ENCODE measurements around the gene RBPMS2. TPM values are rescaled to one million over a fixed set of nuclear protein-coding genes. Genes with fewer than 3 reads are reported as not detected.
A peak's percentile ranks its signal among the peaks of the same experiment; 100 is the strongest.

Gene RBPMS2
- total RNA-seq, 2 experiments from 2014 or later, result not detected

GRCh38 chr15:64717735-64718495, 57.5 kb downstream of the RBPMS2 start:
- peak overlapping the region; percentile 33 for H3K27ac Mint-ChIP-seq
- DNase-seq, result peak; percentile 28
- CTCF ChIA-PET, result interaction anchor here (1.1 to 2.5 kb wide), 7 partner anchors 10 to 382 kb away, joined by 3 to 20 read pairs (median 5); no protein-coding TSS in a partner anchor
- POLR2A ChIA-PET, result no interaction called here
- no peak overlapping the region for H3K4me3 Mint-ChIP-seq
- H3K9me3 Mint-ChIP-seq (ENCODE audit: low read depth), result no peaks in the 10 kb centered on the region
- peak; percentile 51 for ATAC-seq
- intact Hi-C loops (cut with DNase I, micrococcal nuclease), result no loop called here
- no peaks in the 10 kb centered on the region for H3K36me3 Mint-ChIP-seq (ENCODE audit: low read depth)
- H3K4me1 Mint-ChIP-seq, result peaks cover 19% of the 10 kb centered on the region
- H3K27me3 Mint-ChIP-seq, result no peaks in the 10 kb centered on the region

- POLR2A ChIA-PET, result no interaction called here
- Mint-ChIP-seq H3K9me3 (ENCODE audit: low read depth) (no peaks in the 10 kb centered on the region), H3K4me1 (peaks cover 19% of the 10 kb centered on the region), H3K36me3 (ENCODE audit: low read depth) (no peaks in the 10 kb centered on the region), H3K27ac (peak overlapping the region; percentile 39), H3K27me3 (no peaks in the 10 kb centered on the region), H3K4me3 (no peak overlapping the region)
- DNase-seq (no peak), ATAC-seq (no peak)
- CTCF ChIA-PET, result interaction anchor here (0.9 to 2.5 kb wide), 10 partner anchors 11 to 382 kb away, joined by 3 to 20 read pairs (median 4); no protein-coding TSS in a partner anchor
- intact Hi-C loops (cut with DNase I, micrococcal nuclease), result no loop called here
Measured at GRCh38 chr15:64717130-64717529, 58.3 kb downstream of the RBPMS2 start.

- intact Hi-C loops (cut with DNase I, micrococcal nuclease), result no loop called here
- Mint-ChIP-seq H3K36me3 (ENCODE audit: low read depth) (no peaks in the 10 kb centered on the region), H3K27ac (no peak overlapping the region), H3K9me3 (ENCODE audit: low read depth) (no peaks in the 10 kb centered on the region), H3K27me3 (no peaks in the 10 kb centered on the region), H3K4me3 (no peak overlapping the region), H3K4me1 (peaks cover 19% of the 10 kb centered on the region)
- ATAC-seq (no peak), DNase-seq (no peak)
- CTCF ChIA-PET, result interaction anchor here (0.9 to 2.5 kb wide), 6 partner anchors 11 to 86 kb away, joined by 3 to 20 read pairs (median 4); no protein-coding TSS in a partner anchor
- POLR2A ChIA-PET, result interaction anchor here (0.6 kb wide), 3 partner anchors 10 to 177 kb away, joined by 3 to 11 read pairs (median 3); no protein-coding TSS in a partner anchor
Measured at GRCh38 chr15:64716452-64716851, 58.9 kb downstream of the RBPMS2 start.

- DNase-seq, result no peak
- no peaks in the 10 kb centered on the region for H3K27me3 Mint-ChIP-seq
- no peaks in the 10 kb centered on the region for H3K9me3 Mint-ChIP-seq (ENCODE audit: low read depth)
- no peak overlapping the region for H3K4me3 Mint-ChIP-seq
- ChIA-PET POLR2A (no interaction called here), CTCF (no interaction called here)
- no peak for ATAC-seq
- H3K4me1 Mint-ChIP-seq, result peaks cover 19% of the 10 kb centered on the region
- no peak overlapping the region for H3K27ac Mint-ChIP-seq
- no peaks in the 10 kb centered on the region for H3K36me3 Mint-ChIP-seq (ENCODE audit: low read depth)
- intact Hi-C loops (cut with DNase I, micrococcal nuclease), result no loop called here
Measured at GRCh38 chr15:64713592-64713991, 61.8 kb downstream of the RBPMS2 start.

GRCh38 chr15:64712353-64712752, 63.0 kb downstream of the RBPMS2 start:
- CTCF ChIA-PET, result no interaction called here
- H3K27me3 Mint-ChIP-seq, result no peaks in the 10 kb centered on the region
- H3K36me3 Mint-ChIP-seq (ENCODE audit: low read depth), result no peaks in the 10 kb centered on the region
- ATAC-seq (no peak), DNase-seq (no peak)
- H3K9me3 Mint-ChIP-seq (ENCODE audit: low read depth), result no peaks in the 10 kb centered on the region
- POLR2A ChIA-PET, result no interaction called here
- no peak overlapping the region for H3K4me3 Mint-ChIP-seq
- peaks cover 6% of the 10 kb centered on the region for H3K4me1 Mint-ChIP-seq
- no peak overlapping the region for H3K27ac Mint-ChIP-seq
- intact Hi-C loops (cut with DNase I, micrococcal nuclease), result no loop called here

GRCh38 chr15:64710676-64711428, 64.5 kb downstream of the RBPMS2 start:
- Mint-ChIP-seq H3K9me3 (ENCODE audit: low read depth) (no peaks in the 10 kb centered on the region), H3K4me1 (peaks cover 3% of the 10 kb centered on the region), H3K27me3 (no peaks in the 10 kb centered on the region), H3K36me3 (ENCODE audit: low read depth) (no peaks in the 10 kb centered on the region), H3K4me3 (no peak overlapping the region), H3K27ac (no peak overlapping the region)
- ChIA-PET CTCF (interaction anchor here (0.6 to 1.4 kb wide), 5 partner anchors 15 to 43 kb away, joined by 3 to 7 read pairs (median 3); no protein-coding TSS in a partner anchor), POLR2A (no interaction called here)
- DNase-seq (no peak), ATAC-seq (no peak)
- intact Hi-C loops (cut with DNase I, micrococcal nuclease), result no loop called here

GRCh38 chr15:64706011-64706911, 69.1 kb downstream of the RBPMS2 start:
- ChIA-PET POLR2A (interaction anchor here (0.7 kb wide), 1 partner anchor 10 kb away, joined by 3 read pairs; no protein-coding TSS in a partner anchor), CTCF (interaction anchor here (0.6 to 2.1 kb wide), 9 partner anchors 11 to 229 kb away, joined by 3 to 8 read pairs (median 3); no protein-coding TSS in a partner anchor)
- DNase-seq (no peak), ATAC-seq (no peak)
- Mint-ChIP-seq H3K4me1 (peaks cover 23% of the 10 kb centered on the region), H3K27ac (no peak overlapping the region), H3K27me3 (no peaks in the 10 kb centered on the region), H3K4me3 (no peak overlapping the region), H3K36me3 (ENCODE audit: low read depth) (no peaks in the 10 kb centered on the region), H3K9me3 (ENCODE audit: low read depth) (no peaks in the 10 kb centered on the region)
- intact Hi-C loops (cut with DNase I, micrococcal nuclease), result loop anchor here in 1 of 2 experiments (10.0 kb wide), 1 partner anchor 599 kb away; the partner anchor contains the start of gene RNU5B-1

- intact Hi-C loops (cut with DNase I, micrococcal nuclease), result loop anchor here in 1 of 2 experiments (10.0 kb wide), 1 partner anchor 600 kb away; the partner anchor contains the start of gene RNU5B-1
Measured at GRCh38 chr15:64705006-64705405, 70.4 kb downstream of the RBPMS2 start.

GRCh38 chr15:64703632-64703959, 71.8 kb downstream of the RBPMS2 start:
- CTCF ChIA-PET, result no interaction called here
- peak; percentile 31 for ATAC-seq
- H3K27me3 Mint-ChIP-seq, result no peaks in the 10 kb centered on the region
- H3K9me3 Mint-ChIP-seq (ENCODE audit: low read depth), result no peaks in the 10 kb centered on the region
- H3K36me3 Mint-ChIP-seq (ENCODE audit: low read depth), result peaks cover 7% of the 10 kb centered on the region
- intact Hi-C loops (cut with DNase I, micrococcal nuclease), result loop anchor here (1.0 to 10.0 kb wide), 7 partner anchors 122 to 611 kb away; partner anchors contain the start of genes CIAO2A (in 1 of the 2), PIF1 (in 1 of the 2), PPIB (in 1 of the 2) and RNU5B-1 (in 1 of the 2)
- peaks cover 47% of the 10 kb centered on the region for H3K4me1 Mint-ChIP-seq
- POLR2A ChIA-PET, result no interaction called here
- peak; percentile 38 for DNase-seq
- H3K27ac Mint-ChIP-seq, result peak overlapping the region; percentile 86
- peak overlapping the region; percentile 72 for H3K4me3 Mint-ChIP-seq

More at GRCh38 chr15:64705006-64705405, 70.4 kb downstream of the RBPMS2 start:
- no peak overlapping the region for H3K27ac Mint-ChIP-seq
- H3K4me3 Mint-ChIP-seq, result no peak overlapping the region
- ChIA-PET CTCF (interaction anchor here (0.6 to 2.1 kb wide), 5 partner anchors 12 to 73 kb away, joined by 3 to 8 read pairs (median 5); no protein-coding TSS in a partner anchor), POLR2A (interaction anchor here (0.5 kb wide), 1 partner anchor 399 kb away, joined by 3 read pairs; no protein-coding TSS in a partner anchor)
- H3K9me3 Mint-ChIP-seq (ENCODE audit: low read depth), result no peaks in the 10 kb centered on the region
- no peak for DNase-seq
- peaks cover 7% of the 10 kb centered on the region for H3K36me3 Mint-ChIP-seq (ENCODE audit: low read depth)
- H3K27me3 Mint-ChIP-seq, result no peaks in the 10 kb centered on the region
- ATAC-seq, result no peak
- peaks cover 32% of the 10 kb centered on the region for H3K4me1 Mint-ChIP-seq

GRCh38 chr15:64702816-64703631, 72.4 kb downstream of the RBPMS2 start:
- Mint-ChIP-seq H3K27me3 (no peaks in the 10 kb centered on the region), H3K36me3 (ENCODE audit: low read depth) (peaks cover 7% of the 10 kb centered on the region), H3K9me3 (ENCODE audit: low read depth) (no peaks in the 10 kb centered on the region), H3K4me1 (peaks cover 52% of the 10 kb centered on the region), H3K27ac (peak overlapping the region; percentile 86), H3K4me3 (peak overlapping the region; percentile 72)
- CTCF ChIA-PET, result no interaction called here
- POLR2A ChIA-PET, result no interaction called here
- DNase-seq (peak; percentile 98), ATAC-seq (peak; percentile 91)
- intact Hi-C loops (cut with DNase I, micrococcal nuclease), result loop anchor here (1.0 to 10.0 kb wide), 7 partner anchors 122 to 610 kb away; partner anchors contain the start of genes CIAO2A (in 1 of the 2), PIF1 (in 1 of the 2), PPIB (in 1 of the 2) and RNU5B-1 (in 1 of the 2)
